Erythroblast (primary cell): ENCODE measurements around the gene SH2D3C.

ENCODE experiments used
- DNase-seq, 2 experiments: peaks; one replicate each; lab custom pipeline; 2025; lab: John Stamatoyannopoulos, UW
- GATA1 ChIP-seq: IDR thresholded peaks from 2 replicates; pipeline ENCODE4 v1.6.1; 2011; ENCODE audit warnings: low read depth, mild to moderate bottlenecking, control low read depth, low read length, moderate library complexity
- POLR2A ChIP-seq: IDR thresholded peaks from 2 replicates; pipeline ENCODE4 v1.6.1; 2011; ENCODE audit warnings: mild to moderate bottlenecking, low read length

SH2D3C gene

DNA sequence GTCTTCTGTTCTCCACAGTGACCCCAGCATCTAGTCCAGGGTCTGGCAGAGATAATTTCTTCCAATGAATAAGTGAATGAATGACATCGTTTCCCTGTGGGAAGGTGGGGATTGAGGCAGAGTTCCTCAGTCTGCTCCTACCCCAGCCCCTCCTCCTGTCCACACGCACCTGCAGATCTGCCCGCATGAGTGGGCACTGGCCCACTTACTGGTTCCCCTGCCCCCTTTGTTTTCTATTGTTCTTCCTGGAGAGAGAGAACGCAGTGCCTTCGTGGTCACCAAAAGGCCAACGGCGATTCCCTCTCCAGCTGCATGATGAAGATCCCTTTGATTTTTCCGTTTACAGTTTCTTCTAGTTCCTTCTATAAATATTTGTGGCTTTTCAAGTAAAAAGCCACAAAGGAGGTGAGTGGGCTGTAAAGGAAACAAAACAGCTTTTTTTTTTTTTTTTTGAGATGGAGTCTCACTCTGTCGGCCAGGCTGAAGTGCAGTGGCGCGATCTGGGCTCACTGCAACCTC lies 18.4 kb upstream of the SH2D3C start:
- DNase-seq = no peak

DNA sequence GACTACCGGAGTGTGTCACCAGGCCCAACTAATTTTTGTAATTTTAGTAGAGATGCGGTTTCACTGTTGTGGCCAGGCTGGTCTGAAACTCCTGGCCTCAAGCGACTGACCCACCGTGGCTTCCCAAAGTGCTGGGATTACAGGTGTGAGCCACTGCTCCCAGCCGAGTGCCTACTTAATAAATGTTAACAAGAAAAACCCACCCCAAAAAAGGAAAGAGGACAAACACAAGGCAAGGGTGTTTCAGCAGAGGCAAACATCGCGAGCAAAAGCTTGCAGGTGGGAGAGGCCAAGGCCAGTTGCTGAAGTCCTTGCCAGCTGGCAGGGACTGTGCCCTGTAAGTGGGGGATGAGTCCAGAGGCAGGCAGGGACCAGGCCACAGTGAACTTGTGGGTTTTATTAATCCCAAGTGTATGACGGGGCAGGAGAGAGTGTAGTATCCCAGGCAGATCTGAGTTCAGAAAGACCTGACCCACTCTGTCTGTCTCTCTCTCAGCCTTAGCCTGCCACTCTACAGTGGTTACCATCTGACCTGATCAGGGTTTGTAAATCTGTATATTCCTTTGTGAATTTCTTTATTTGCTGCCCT lies 17.9 kb upstream of the SH2D3C start:
- TF ChIP-seq POLR2A = peak; percentile 42
- TF ChIP-seq GATA1 = no peak
- no peak for DNase-seq

More for the DNA sequence above, 18.4 kb upstream of the SH2D3C start:
- peak; percentile 8 for TF ChIP-seq POLR2A
- no peak for TF ChIP-seq GATA1

DNA sequence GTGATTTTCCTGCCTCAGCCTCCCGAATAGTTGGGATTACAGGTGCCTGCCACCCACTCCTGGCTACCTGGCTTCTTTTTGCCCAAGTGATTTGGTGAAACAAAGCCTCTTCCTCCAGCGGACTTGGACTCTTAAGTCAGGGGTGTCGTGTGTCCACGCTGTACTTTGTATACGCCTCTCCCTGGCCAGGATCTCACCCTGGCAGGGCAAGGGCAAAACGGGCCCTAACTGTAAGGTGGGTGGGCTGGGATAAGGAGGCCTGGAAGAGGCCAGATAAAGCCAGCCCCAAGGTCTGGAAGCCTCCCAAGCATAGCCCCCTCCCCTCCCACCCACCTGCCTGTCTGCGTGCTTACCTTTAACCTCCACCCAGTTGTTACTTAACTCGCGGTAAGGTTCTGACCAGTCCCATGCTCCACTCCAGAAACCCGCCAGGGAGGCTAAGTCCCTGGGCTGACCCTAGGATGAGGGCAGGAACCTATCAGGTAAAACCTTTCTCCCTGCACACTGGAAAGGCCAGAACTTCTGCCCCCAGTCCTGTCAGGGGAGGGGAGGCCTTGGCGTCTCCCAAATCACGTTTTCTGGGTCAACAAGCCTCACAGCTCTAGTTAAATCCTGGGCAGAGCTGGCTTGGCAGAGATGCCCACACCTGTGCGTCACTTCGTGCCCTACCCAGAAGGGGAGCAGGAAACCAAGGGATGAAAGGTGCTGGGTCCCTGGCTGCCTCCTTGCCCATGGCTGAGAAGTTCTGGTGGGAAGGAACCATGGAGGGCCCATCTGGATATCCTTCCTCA lies 15.7 kb upstream of the SH2D3C start:
- TF ChIP-seq GATA1 (no peak), POLR2A (no peak)
- no peak for DNase-seq

DNA sequence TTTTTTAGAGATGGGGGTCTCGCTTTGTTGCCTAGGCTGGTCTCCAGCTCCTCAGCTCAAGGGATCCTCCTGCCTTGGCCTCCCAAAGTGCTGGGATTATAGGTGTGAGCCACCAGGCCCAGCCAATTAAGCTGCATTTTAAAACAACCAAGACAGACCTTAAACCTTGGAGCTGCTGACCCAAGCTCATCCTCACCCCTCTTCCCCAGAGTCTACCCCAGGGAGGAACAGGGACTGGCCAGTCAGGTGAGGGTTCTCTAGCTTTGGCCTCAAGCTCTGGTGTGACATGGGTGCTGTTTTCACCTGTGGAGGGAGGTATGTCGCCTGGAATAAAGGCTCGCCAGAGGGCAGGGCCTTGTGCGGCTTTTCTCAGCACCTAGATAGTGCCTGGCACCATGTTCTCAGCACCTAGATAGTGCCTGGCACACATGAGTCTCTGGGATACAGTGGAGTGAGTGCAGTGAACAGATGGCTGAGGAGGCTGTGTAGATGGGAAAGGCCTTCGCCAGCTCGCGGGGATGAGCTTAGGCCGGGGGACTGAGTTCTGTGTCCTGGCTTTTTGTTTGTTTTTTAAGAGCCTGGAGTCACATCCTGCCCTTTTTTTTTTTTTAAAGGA lies 14.7 kb upstream of the SH2D3C start:
- TF ChIP-seq GATA1 = no peak
- TF ChIP-seq POLR2A = no peak
- no peak for DNase-seq

DNA sequence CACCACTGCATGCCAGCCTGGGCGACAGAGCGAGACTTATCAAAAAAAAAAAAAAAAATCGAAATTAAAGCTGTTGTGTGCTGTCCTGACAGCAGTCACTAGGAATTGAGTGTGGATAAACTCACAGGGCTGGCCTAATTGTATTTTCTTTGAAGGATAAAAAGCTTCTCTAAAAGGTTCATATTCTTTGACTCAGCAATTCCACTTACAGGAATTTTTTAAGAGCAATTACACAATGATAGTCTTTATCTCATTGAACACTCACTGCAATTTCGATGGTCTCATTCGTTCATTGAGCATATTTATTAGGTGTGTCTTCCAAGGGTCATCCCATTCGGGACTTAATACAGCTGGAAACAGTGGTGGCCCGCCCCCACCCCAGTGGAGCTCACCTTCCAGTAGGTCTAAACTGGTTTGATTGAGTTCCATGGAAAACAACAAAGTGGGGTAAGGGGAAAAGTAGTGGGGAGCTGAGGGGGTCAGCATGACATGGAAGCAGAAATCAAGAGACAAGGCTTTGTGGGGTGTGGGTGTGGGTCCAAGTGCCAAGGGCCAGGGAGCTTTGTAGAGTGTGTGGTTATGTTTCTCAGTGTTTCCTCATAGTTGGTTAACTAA lies 14.1 kb upstream of the SH2D3C start:
- TF ChIP-seq GATA1 (no peak), POLR2A (no peak)
- DNase-seq = peak in 1 of 2 experiments; percentile 31

DNA sequence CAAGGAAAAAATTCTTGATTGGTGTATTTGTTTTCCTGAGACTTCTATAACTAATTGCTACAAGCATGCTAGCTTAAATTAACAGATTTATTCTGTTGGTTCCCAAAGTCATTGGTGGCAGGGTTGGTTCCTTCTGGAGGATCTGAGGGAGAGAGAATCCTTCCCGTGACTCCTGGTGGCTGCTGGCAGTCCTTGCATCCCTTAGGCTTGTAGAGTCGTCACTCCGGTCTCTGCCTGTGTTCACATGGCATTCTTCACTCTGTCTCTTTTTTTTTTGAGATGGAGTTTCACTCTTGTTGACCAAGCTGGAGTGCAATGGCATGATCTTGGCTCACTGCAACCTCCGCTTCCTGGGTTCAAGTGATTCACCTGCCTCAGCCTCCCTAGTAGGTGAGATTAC lies 12.6 kb upstream of the SH2D3C start:
- no peak for TF ChIP-seq GATA1
- no peak for TF ChIP-seq POLR2A

DNA sequence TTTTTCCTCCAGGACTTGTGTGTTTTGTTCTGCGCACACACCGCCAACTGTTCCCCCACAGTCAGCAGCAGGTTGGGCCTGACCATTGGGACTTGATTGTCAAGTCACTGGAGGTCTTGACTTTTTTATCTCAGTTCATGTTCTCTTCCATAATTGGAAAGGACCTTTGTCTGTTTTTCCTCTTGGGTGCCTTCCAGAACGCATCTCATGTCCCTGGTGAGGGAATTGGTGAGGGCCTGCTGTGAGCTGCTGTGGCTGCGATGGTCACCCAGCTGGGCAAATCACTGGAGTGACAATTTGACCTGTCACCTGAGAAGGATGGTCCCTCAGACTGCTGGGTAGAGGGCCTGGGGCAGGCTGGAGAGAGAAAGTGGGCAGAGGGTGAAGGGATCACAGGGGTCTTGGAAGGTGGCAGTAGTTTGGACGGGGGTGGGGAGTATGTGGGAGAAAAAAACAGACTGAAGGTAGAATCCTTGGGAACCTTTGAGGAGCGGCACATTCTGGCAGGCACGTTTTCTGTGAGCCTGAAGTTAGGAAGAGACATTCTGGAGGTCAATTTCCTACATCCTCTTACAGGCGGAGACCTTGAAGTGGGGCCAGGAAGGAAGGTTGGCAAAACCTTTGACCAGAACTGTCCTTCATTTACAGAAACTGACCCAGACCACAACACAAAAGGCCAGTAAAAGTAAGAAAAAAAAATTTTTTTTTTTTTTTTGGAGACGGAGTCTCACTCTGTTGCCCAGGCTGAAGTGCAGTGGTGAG lies 11.8 kb upstream of the SH2D3C start:
- TF ChIP-seq POLR2A = no peak
- TF ChIP-seq GATA1 = no peak
- DNase-seq = no peak

More for the DNA sequence above, 12.6 kb upstream of the SH2D3C start:
- no peak for DNase-seq

DNA sequence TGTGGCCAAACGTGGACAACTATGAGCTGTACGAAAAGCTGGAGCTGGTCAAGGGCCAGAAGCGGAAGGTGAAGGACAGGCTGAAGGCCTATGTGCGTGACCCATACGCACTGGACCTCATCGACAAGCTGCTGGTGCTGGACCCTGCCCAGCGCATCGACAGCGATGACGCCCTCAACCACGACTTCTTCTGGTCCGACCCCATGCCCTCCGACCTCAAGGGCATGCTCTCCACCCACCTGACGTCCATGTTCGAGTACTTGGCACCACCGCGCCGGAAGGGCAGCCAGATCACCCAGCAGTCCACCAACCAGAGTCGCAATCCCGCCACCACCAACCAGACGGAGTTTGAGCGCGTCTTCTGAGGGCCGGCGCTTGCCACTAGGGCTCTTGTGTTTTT lies 10.7 kb upstream of the SH2D3C start:
- DNase-seq = no peak
- TF ChIP-seq GATA1 (no peak), POLR2A (no peak)

DNA sequence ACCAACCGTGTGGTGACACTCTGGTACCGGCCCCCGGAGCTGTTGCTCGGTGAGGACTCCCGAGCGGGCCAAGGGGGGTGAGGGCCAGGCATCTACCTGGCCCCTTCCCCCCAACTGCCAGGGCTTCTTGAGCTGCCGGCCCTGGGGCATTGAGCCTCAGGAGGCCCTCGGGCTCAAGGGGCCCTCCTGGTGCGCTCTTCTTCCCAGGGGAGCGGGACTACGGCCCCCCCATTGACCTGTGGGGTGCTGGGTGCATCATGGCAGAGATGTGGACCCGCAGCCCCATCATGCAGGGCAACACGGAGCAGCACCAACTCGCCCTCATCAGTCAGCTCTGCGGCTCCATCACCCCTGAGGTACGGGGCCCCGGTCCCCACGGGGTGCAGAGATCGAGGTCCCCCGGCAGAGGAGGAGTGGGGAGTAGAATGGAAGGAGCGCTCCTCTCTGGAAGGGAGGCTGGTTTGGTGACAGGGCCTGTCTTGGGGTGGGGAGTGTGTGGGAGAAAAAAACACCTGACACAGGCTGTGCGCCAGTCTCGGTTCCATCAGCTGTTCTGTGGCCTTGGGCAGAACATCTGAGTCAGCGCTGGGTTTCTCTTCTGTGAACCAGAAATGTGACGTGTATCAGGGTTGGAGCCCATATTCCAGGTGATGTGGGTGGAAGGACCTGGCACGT lies 10.0 kb upstream of the SH2D3C start:
- DNase-seq = no peak
- no peak for TF ChIP-seq GATA1
- TF ChIP-seq POLR2A = no peak

DNA sequence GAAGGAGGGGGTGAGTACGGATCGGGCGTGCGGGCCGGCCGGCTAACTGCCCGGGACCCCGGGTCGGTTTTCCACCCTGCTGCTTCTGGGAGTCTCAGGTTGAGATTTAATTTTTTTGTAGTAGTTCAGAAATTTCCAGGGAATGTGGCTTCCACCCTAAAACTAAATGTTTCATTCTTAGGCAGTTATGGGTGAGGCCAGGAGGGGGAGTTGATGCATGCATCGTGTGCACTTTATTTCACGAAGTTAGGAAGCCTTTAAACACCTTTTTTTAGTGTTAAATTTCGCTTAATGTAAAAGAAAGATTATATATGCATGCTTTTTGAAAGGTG lies 8.3 kb upstream of the SH2D3C start:
- peak; percentile 53 to 66 for DNase-seq
- TF ChIP-seq POLR2A (no peak), GATA1 (no peak)

DNA sequence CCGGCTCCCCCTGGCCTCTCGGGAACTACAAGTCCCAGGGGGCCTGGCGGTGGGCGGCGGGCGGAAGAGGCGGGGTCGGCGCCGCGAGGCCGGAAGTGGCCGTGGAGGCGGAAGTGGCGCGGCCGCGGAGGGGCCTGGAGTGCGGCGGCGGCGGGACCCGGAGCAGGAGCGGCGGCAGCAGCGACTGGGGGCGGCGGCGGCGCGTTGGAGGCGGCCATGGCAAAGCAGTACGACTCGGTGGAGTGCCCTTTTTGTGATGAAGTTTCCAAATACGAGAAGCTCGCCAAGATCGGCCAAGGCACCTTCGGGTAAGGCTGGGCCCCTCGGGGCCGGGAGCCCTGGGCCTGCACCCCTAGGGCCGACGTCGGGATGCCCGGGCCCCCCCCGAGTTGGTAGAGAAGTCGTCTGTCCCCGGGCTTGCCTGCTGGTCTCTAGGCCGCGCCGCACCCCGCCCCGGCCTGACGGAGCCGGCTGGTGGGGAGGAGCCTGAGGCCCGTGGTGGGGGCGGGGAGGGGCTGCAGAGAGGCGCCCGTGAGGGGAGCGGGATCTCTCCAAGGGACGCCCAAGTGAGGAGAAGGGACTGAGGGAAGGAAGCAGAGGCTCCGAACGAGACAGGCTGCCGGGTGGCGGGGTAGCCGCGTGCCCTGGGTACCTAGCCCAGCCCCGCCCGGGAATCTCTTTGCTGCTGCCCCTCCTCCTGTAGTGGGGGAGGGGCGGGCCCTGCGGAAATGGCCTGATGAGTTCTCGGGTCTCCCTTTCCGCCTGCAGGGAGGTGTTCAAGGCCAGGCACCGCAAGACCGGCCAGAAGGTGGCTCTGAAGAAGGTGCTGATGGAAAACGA lies 7.7 kb upstream of the SH2D3C start, which contains the start of gene CDK9:
CDK9 (plus strand) TSS at position 102 of the 840 bp plus-strand sequence; CDS start at position 217, 115 bp downstream.
- TF ChIP-seq POLR2A (peak; percentile 65), GATA1 (no peak)
- peak; percentile 95 to 96 for DNase-seq
